ENCODE results near the gene HACD2. TPM values are rescaled to one million over a fixed set of nuclear protein-coding genes. Genes with fewer than 3 reads are reported as not detected.

The HACD2 gene
- total RNA-seq, 2 experiments from 2014 or later, result 30.7 to 31.0 TPM

DNA sequence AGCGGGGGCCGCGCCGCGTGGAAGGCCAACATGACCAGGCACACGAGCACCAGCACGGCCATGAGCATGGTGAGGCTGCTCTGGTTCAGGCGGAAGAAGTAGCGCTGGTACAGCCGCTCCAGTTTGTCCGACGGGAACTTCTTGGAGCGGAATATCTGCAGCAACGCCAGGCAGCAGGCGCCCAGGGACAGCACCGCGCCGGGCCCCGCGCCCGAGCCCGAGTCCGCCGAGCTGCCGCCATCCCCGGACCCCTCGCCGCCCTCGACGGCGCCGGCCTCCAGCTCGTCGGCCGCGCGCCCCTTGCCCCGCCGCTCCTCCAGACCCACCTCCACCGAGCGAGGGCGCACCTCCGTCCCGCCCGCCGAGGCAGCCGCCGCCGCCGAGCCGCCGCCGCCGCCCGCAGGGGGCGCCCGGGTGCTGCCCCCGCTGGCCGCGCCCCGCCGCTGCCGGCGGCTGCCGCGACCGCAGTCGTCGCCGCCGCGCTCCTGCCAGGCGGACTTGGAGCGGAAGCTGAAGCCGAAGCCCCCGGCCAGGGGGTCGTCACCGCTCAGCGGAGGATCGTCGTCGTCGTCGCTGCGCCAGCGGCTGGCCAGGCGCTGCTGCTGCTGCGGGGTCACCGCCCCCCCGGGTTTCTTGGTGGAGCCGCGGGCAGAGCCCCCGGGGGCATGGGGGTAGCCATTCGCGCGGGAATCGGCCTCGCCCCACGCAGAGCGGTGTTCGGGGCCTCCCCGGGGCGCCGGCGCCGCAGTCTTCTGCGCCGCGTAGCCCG is 136.9 kb downstream of the HACD2 start:
- Mint-ChIP-seq H3K27me3 (peaks cover 66% of the 10 kb centered on the region), H3K9me3 (no peaks in the 10 kb centered on the region), H3K4me3 (no peak overlapping the region)

DNA sequence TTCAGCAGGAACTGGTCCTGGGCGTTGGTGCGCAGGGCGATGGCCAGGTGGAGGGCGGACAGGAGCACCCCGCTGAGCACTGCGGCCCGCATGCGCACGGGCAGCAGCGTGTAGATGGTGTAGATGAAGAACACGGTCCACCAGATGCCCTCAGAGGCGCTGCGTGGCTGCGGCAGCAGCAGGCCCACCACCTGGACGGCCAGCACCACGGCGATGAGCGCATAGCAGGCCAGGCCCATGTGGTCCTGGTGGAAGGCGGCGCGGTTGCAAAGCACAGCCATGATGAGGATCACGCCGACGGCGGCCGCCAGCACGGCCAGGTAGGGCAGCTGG is 137.5 kb downstream of the HACD2 start:
- Mint-ChIP-seq H3K36me3 (no peaks in the 10 kb centered on the region), H3K27me3 (peaks cover 72% of the 10 kb centered on the region)

More for the DNA sequence above, 136.9 kb downstream of the HACD2 start:
- no peak overlapping the region for H3K27ac Mint-ChIP-seq
- H3K4me1 Mint-ChIP-seq, result no peaks in the 10 kb centered on the region
- DNase-seq, result peak; percentile 66
- H3K36me3 Mint-ChIP-seq, result no peaks in the 10 kb centered on the region

GRCh38 chr3:123446610-123447109 is 138.2 kb downstream of the HACD2 start:
- peaks cover 70% of the 10 kb centered on the region for H3K27me3 Mint-ChIP-seq
- H3K36me3 Mint-ChIP-seq, result no peaks in the 10 kb centered on the region
- H3K27ac Mint-ChIP-seq, result no peak overlapping the region
- no peaks in the 10 kb centered on the region for H3K4me1 Mint-ChIP-seq
- no peaks in the 10 kb centered on the region for H3K9me3 Mint-ChIP-seq
- no peak overlapping the region for H3K4me3 Mint-ChIP-seq
- DNase-seq, result no peak

More for the DNA sequence above, 137.5 kb downstream of the HACD2 start:
- no peak overlapping the region for H3K4me3 Mint-ChIP-seq
- no peaks in the 10 kb centered on the region for H3K9me3 Mint-ChIP-seq
- no peaks in the 10 kb centered on the region for H3K4me1 Mint-ChIP-seq
- no peak overlapping the region for H3K27ac Mint-ChIP-seq
- no peak for DNase-seq

DNA sequence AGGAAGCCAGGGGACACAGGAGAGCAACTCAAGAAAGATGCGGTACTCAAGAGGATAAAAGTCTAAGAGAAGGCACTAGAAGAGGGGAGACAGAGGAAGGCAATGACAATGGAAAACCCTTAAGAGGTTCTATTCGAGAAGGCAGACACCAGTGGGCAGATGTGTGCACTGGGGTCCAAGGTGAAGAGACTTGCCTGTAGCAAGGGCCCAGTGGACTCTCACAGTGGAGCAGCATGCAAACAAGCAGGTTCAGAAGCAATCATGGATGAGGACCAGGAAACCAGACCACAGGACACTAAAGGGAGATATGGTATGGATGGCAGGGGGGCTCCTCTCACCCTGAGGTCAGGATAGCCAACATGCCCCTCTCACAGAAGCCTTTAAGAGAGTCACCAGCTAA is 138.6 kb downstream of the HACD2 start:
- no peaks in the 10 kb centered on the region for H3K36me3 Mint-ChIP-seq

GRCh38 chr3:123445702-123446101 is 139.2 kb downstream of the HACD2 start:
- Mint-ChIP-seq H3K9me3 (no peaks in the 10 kb centered on the region), H3K4me3 (no peak overlapping the region), H3K4me1 (no peaks in the 10 kb centered on the region), H3K27ac (no peak overlapping the region), H3K36me3 (no peaks in the 10 kb centered on the region), H3K27me3 (peaks cover 63% of the 10 kb centered on the region)
- no peak for DNase-seq

More for the DNA sequence above, 138.6 kb downstream of the HACD2 start:
- DNase-seq, result no peak
- peaks cover 66% of the 10 kb centered on the region for H3K27me3 Mint-ChIP-seq
- H3K9me3 Mint-ChIP-seq, result no peaks in the 10 kb centered on the region
- no peaks in the 10 kb centered on the region for H3K4me1 Mint-ChIP-seq
- no peak overlapping the region for H3K27ac Mint-ChIP-seq
- H3K4me3 Mint-ChIP-seq, result no peak overlapping the region

- no peaks in the 10 kb centered on the region for H3K36me3 Mint-ChIP-seq
- no peak overlapping the region for H3K4me3 Mint-ChIP-seq
- H3K4me1 Mint-ChIP-seq, result no peaks in the 10 kb centered on the region
- no peaks in the 10 kb centered on the region for H3K9me3 Mint-ChIP-seq
- no peak for DNase-seq
- H3K27me3 Mint-ChIP-seq, result peaks cover 55% of the 10 kb centered on the region
- no peak overlapping the region for H3K27ac Mint-ChIP-seq
These were observed 140.1 kb downstream of the HACD2 start for GRCh38 chr3:123444744-123445143.

DNA sequence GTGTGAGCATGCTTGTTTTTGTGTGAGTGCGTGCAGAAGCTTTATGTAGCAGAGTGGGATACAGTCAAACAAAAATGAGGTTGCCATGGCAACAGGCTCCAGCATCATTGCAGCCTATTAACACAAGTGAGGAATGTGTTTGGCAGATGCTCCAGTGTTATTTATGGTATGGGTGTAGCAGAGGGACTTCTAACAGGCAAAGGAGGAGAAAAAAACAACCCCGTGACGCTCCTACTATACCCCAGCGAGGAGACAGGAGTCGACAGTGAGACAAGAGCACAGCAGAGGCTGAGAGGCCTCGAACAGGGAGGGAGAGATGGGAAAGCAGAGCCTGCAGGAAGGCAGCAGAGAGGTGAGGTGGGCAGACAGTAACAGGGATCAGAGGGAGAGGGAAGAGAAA is 140.8 kb downstream of the HACD2 start:
- Mint-ChIP-seq H3K36me3 (no peaks in the 10 kb centered on the region), H3K9me3 (no peaks in the 10 kb centered on the region), H3K27me3 (peaks cover 55% of the 10 kb centered on the region), H3K27ac (no peak overlapping the region), H3K4me3 (no peak overlapping the region), H3K4me1 (no peaks in the 10 kb centered on the region)
- DNase-seq, result no peak

DNA sequence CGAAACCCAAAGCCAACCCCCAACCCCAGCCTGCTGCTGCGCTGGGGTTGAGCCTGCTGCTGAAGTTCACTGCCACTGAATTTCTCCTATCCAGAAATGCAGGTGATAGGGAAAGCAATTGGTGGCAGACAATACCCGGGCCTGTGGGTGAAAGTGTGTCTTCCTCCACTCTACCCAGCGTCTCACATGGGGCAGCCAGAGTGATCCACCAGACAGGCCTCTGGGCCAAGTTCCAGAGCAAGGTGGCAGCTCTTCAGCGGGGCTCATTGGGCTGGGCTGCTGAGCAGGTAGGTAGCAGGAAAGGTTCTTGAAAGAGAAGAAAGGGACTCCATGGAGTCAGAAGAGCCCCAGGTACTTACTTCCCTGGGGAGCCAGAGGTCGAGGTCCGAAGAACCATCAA is 141.9 kb downstream of the HACD2 start:
- Mint-ChIP-seq H3K4me1 (no peaks in the 10 kb centered on the region), H3K4me3 (no peak overlapping the region), H3K27me3 (peaks cover 55% of the 10 kb centered on the region), H3K9me3 (no peaks in the 10 kb centered on the region), H3K36me3 (no peaks in the 10 kb centered on the region), H3K27ac (no peak overlapping the region)
- no peak for DNase-seq

DNA sequence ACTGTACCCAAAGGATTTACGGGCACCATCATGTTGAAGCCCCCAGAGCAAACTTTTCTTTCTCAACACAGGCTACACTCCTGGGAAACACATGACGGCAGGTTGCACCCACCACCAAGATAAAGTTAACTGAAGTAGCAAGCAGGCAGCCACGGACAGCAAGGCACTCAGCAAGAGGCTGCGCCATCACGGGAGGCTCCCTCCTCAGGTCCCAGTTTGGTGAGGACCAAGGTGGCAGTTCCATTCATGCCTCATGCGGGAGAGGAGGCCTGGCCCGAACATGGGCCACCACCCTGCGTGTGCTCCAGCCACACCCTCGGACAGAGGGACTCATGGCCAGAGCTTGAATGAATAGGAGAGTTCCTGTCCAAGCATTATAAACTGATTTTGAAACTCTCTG is 142.7 kb downstream of the HACD2 start:
- H3K4me3 Mint-ChIP-seq, result no peak overlapping the region
- H3K36me3 Mint-ChIP-seq, result no peaks in the 10 kb centered on the region
- no peaks in the 10 kb centered on the region for H3K9me3 Mint-ChIP-seq
- DNase-seq, result no peak
- no peak overlapping the region for H3K27ac Mint-ChIP-seq
- no peaks in the 10 kb centered on the region for H3K4me1 Mint-ChIP-seq
- peaks cover 56% of the 10 kb centered on the region for H3K27me3 Mint-ChIP-seq

Other genes starting within 250 kb of the HACD2 start
- gene ADCY5, start 136.0 kb downstream of the HACD2 start, total RNA-seq, result not detected

All from activated naive CD8-positive, alpha-beta T cell treated with anti-CD3 and anti-CD28 coated beads for 36 hours (primary cell).